Measurements from ENCODE around the gene TMEM120B. TPM values are rescaled to one million over a fixed set of nuclear protein-coding genes. Genes with fewer than 3 reads are reported as not detected.

The TMEM120B gene
- total and polyA plus RNA-seq, 5 experiments from 2014 or later: 2.1 to 14.4 (median 2.5) TPM

GRCh38 chr12:121796855-121797751 is 84.6 kb downstream of the TMEM120B start:
- ATAC-seq: no peak
- H3K4me1 Mint-ChIP-seq: peaks cover 43 to 56% (median 49%) of the 10 kb centered on the region in 4 donors
- peaks cover 0 to 2% (median 0%) of the 10 kb centered on the region in 9 donors for H3K9me3 Mint-ChIP-seq
- H3K27me3 Mint-ChIP-seq: no peaks in the 10 kb centered on the region
- peaks cover 5 to 42% (median 6%) of the 10 kb centered on the region in 3 donors for H3K36me3 Mint-ChIP-seq
- peak overlapping the region; percentile 70 to 91 (median 87) for H3K4me3 Mint-ChIP-seq
- DNase-seq: no peak
- peak overlapping the region; percentile 78 to 98 (median 95) for H3K27ac Mint-ChIP-seq
- POLR2A ChIA-PET: interaction anchor here (0.7 to 37.3 kb wide), 9 partner anchors 8 to 1178 kb away, joined by 3 to 2517 read pairs (median 12); partner anchors contain the start of genes OGFOD2, PSMD9, RHOF and SETD1B

GRCh38 chr12:121797937-121798786 is 85.6 kb downstream of the TMEM120B start:
- Mint-ChIP-seq H3K27me3 (no peaks in the 10 kb centered on the region), H3K9me3 (peaks cover 0 to 2% (median 0%) of the 10 kb centered on the region in 9 donors), H3K36me3 (peaks cover 2 to 37% (median 5%) of the 10 kb centered on the region in 3 donors), H3K27ac (peak overlapping the region; percentile 89 to 98 (median 95)), H3K4me3 (peak overlapping the region; percentile 70 to 95 (median 90)), H3K4me1 (peaks cover 44 to 55% (median 48%) of the 10 kb centered on the region in 4 donors)
- POLR2A ChIA-PET: interaction anchor here (0.6 to 37.3 kb wide), 13 partner anchors 6 to 282 kb away, joined by 3 to 2517 read pairs (median 5); partner anchors contain the start of genes BCL7A, PSMD9, RHOF and SETD1B
- DNase-seq: peak in 1 of 10 donors; percentile 33
- no peak for ATAC-seq

GRCh38 chr12:121798787-121799155 is 86.2 kb downstream of the TMEM120B start:
- Mint-ChIP-seq H3K36me3 (peaks cover 2 to 37% (median 5%) of the 10 kb centered on the region in 3 donors), H3K27ac (peak overlapping the region; percentile 89 to 98 (median 95)), H3K4me3 (peak overlapping the region; percentile 70 to 95 (median 90)), H3K9me3 (peaks cover 0 to 2% (median 0%) of the 10 kb centered on the region in 9 donors), H3K27me3 (no peaks in the 10 kb centered on the region), H3K4me1 (peaks cover 44 to 55% (median 48%) of the 10 kb centered on the region in 4 donors)
- ATAC-seq (no peak), DNase-seq (peak in 1 of 10 donors; percentile 33)
- POLR2A ChIA-PET: interaction anchor here (0.6 to 37.3 kb wide), 12 partner anchors 6 to 282 kb away, joined by 3 to 2517 read pairs (median 4); partner anchors contain the start of genes BCL7A, PSMD9, RHOF and SETD1B

GRCh38 chr12:121799156-121799841 is 86.7 kb downstream of the TMEM120B start:
- H3K4me1 Mint-ChIP-seq: peaks cover 44 to 50% (median 47%) of the 10 kb centered on the region in 4 donors
- H3K9me3 Mint-ChIP-seq: peaks cover 0 to 2% (median 0%) of the 10 kb centered on the region in 9 donors
- peak overlapping the region; percentile 70 to 95 (median 90) for H3K4me3 Mint-ChIP-seq
- H3K27me3 Mint-ChIP-seq: no peaks in the 10 kb centered on the region
- ATAC-seq (peak in 1 of 2 donors; percentile 11), DNase-seq (peak; percentile 37 to 84 (median 69))
- POLR2A ChIA-PET: interaction anchor here (0.6 to 37.3 kb wide), 14 partner anchors 5 to 281 kb away, joined by 3 to 2517 read pairs (median 4); partner anchors contain the start of genes PSMD9, RHOF, SETD1B and TMEM120B
- peaks cover 2 to 37% (median 5%) of the 10 kb centered on the region in 3 donors for H3K36me3 Mint-ChIP-seq
- H3K27ac Mint-ChIP-seq: peak overlapping the region; percentile 89 to 98 (median 95)

- peak overlapping the region; percentile 70 to 95 (median 88) for H3K4me3 Mint-ChIP-seq
- POLR2A ChIA-PET: interaction anchor here (0.6 to 37.3 kb wide), 12 partner anchors 5 to 1675 kb away, joined by 3 to 2517 read pairs (median 10); partner anchors contain the start of genes ORAI1, PSMD9, RHOF and SETD1B
- DNase-seq (peak in 9 of 10 donors; percentile 47 to 79 (median 62)), ATAC-seq (peak in 1 of 2 donors; percentile 4)
- peaks cover 0 to 2% (median 0%) of the 10 kb centered on the region in 9 donors for H3K9me3 Mint-ChIP-seq
- peak overlapping the region; percentile 89 to 97 (median 95) for H3K27ac Mint-ChIP-seq
- H3K4me1 Mint-ChIP-seq: peaks cover 37 to 42% (median 39%) of the 10 kb centered on the region in 4 donors
- no peaks in the 10 kb centered on the region for H3K27me3 Mint-ChIP-seq
- H3K36me3 Mint-ChIP-seq: peaks cover 2 to 35% (median 5%) of the 10 kb centered on the region in 3 donors
Observed at GRCh38 chr12:121799842-121800693, 87.5 kb downstream of the TMEM120B start.

GRCh38 chr12:121800694-121801594 is 88.4 kb downstream of the TMEM120B start:
- ATAC-seq: peak; percentile 3
- Mint-ChIP-seq H3K27ac (peak overlapping the region; percentile 99 to 100 (median 99)), H3K36me3 (peaks cover 4 to 33% (median 5%) of the 10 kb centered on the region in 3 donors)

GRCh38 chr12:121801595-121802484 is 89.3 kb downstream of the TMEM120B start:
- Mint-ChIP-seq H3K36me3 (peaks cover 5 to 33% (median 6%) of the 10 kb centered on the region in 3 donors), H3K27ac (peak overlapping the region; percentile 99 to 100 (median 99)), H3K27me3 (no peaks in the 10 kb centered on the region), H3K4me1 (peaks cover 33 to 45% (median 38%) of the 10 kb centered on the region in 4 donors), H3K9me3 (peaks cover 0 to 2% (median 0%) of the 10 kb centered on the region in 9 donors), H3K4me3 (peak overlapping the region; percentile 90 to 100 (median 96))
- DNase-seq: peak in 9 of 10 donors; percentile 51 to 95 (median 81)
- POLR2A ChIA-PET: interaction anchor here (0.5 to 37.3 kb wide), 29 partner anchors 3 to 1509 kb away, joined by 3 to 2517 read pairs (median 5); partner anchors contain the start of genes DIABLO, KNTC1, MLXIP and MPHOSPH9
- peak; percentile 31 to 55 for ATAC-seq

More at GRCh38 chr12:121800694-121801594, 88.4 kb downstream of the TMEM120B start:
- POLR2A ChIA-PET: interaction anchor here (0.5 to 37.3 kb wide), 25 partner anchors 4 to 1674 kb away, joined by 3 to 2517 read pairs (median 5); partner anchors contain the start of genes DIABLO, KNTC1, MLXIP and MPHOSPH9
- no peaks in the 10 kb centered on the region for H3K27me3 Mint-ChIP-seq
- DNase-seq: peak; percentile 54 to 85 (median 69)
- H3K9me3 Mint-ChIP-seq: peaks cover 0 to 2% (median 0%) of the 10 kb centered on the region in 9 donors
- peaks cover 33 to 37% (median 35%) of the 10 kb centered on the region in 4 donors for H3K4me1 Mint-ChIP-seq
- H3K4me3 Mint-ChIP-seq: peak overlapping the region; percentile 90 to 100 (median 96)

- DNase-seq: no peak
- H3K4me3 Mint-ChIP-seq: peak overlapping the region; percentile 90 to 100 (median 96)
- H3K27me3 Mint-ChIP-seq: no peaks in the 10 kb centered on the region
- H3K4me1 Mint-ChIP-seq: peaks cover 34 to 46% (median 38%) of the 10 kb centered on the region in 4 donors
- POLR2A ChIA-PET: interaction anchor here (0.8 to 37.3 kb wide), 24 partner anchors 2 to 562 kb away, joined by 3 to 2517 read pairs (median 5); partner anchors contain the start of genes DIABLO, MLXIP, PSMD9 and RHOF
- ATAC-seq: no peak
- H3K9me3 Mint-ChIP-seq: peaks cover 0 to 2% (median 0%) of the 10 kb centered on the region in 9 donors
- peaks cover 5 to 34% (median 6%) of the 10 kb centered on the region in 3 donors for H3K36me3 Mint-ChIP-seq
- H3K27ac Mint-ChIP-seq: peak overlapping the region; percentile 99 to 100 (median 99)
Observed at GRCh38 chr12:121802485-121802842, 89.9 kb downstream of the TMEM120B start.
